ENCODE measurements around the gene GGT6.

The GGT6 gene

GRCh38 chr17:4522661-4523060 lies 37.7 kb downstream of the GGT6 start:
- no peak for DNase-seq (ENCODE audit: low spot score)

- no peak for DNase-seq (ENCODE audit: low spot score)
Observed at GRCh38 chr17:4520894-4521600, 39.3 kb downstream of the GGT6 start.

- DNase-seq (ENCODE audit: low spot score), result no peak
Observed at GRCh38 chr17:4520060-4520893, 40.1 kb downstream of the GGT6 start.

DNA sequence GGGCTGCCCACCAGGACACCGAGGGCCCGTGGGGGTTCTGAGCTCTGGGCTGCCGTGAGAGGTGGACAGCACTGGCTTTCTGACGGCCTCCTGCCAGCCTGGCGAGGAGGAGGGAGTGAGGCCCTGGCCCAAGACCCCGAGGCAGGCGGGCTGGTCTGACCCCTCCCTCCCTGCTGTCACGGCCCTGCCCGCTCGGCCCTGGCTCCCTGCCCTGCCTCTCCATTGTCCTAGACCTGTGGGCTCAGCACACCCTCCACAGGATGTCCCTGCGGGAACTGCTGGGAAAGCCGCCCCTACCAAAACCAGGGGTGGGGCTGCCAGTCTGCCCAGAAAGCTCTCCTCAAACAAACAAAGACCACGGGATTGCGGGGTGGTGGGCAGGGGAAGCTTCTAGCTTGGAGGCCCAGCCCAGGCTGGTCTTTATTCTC lies 41.0 kb downstream of the GGT6 start:
- DNase-seq (ENCODE audit: low spot score), result no peak

GRCh38 chr17:4518901-4519300 lies 41.5 kb downstream of the GGT6 start:
- no peak for DNase-seq (ENCODE audit: low spot score)

DNA sequence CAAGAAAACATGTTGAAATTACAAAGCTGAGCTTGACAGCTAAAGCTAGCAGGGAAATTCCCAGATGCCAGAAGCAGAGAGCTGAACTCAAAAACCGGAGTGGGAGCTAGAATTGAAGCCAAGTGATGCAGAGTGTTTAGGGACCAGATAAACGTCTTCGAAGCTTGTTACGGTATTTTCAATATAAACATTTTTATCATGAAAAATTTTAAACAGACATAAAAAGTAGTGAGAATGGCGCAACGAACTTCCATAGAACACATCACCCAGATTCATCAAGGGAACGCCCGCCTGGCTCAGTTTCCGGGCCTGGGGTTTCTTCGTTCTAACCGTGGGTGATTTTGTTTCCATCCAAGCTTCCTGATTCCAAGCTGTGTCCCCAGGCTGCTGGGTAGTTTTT lies 43.6 kb downstream of the GGT6 start:
- DNase-seq (ENCODE audit: low spot score), result no peak

DNA sequence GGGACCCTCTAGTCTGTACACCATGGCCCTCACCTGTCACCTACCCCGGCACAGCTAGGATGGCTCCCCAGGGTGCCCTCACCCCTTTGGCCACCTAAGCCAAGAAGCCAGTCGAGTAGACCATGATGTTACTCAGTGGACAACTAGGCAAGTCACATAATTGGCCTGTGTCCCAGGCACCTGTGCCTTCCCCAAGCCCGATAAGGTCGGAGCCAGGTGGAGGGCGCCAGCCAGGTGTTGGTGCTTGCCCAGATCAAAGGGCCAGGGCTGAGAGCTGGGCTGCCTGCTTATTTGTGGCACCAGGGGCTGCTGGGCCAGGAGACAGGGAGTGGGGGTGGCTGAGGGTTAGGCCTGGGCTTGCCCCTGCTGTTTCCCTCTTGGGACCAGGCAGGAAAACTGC lies 44.9 kb downstream of the GGT6 start:
- no peak for DNase-seq (ENCODE audit: low spot score)

DNA sequence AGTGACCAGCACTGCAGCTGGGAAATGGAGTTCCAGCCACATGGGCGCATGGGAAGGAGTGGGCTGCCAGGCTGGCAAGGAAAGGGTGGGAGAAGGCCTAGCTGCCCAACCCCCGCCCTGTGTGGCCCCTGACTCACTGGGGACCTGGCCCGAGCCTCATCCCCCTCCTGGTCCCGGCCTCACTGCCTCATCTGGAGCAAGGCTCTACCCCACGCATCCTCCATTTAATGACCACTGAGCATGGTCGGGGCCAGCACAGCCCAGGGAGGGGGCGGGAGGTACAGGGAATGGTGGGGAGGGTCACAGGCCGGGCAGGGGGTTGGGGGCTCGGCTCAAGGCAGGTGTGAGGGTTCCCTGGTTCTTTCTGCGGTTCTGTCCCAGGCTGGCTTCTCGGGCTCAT lies 45.6 kb downstream of the GGT6 start:
- no peak for DNase-seq (ENCODE audit: low spot score)

- no peak for DNase-seq (ENCODE audit: low spot score)
Observed at GRCh38 chr17:4514206-4514605, 46.2 kb downstream of the GGT6 start.

- no peak for DNase-seq (ENCODE audit: low spot score)
Observed at GRCh38 chr17:4513113-4514032, 47.0 kb downstream of the GGT6 start.

GRCh38 chr17:4512156-4513112 lies 47.9 kb downstream of the GGT6 start:
- no peak for DNase-seq (ENCODE audit: low spot score)

DNA sequence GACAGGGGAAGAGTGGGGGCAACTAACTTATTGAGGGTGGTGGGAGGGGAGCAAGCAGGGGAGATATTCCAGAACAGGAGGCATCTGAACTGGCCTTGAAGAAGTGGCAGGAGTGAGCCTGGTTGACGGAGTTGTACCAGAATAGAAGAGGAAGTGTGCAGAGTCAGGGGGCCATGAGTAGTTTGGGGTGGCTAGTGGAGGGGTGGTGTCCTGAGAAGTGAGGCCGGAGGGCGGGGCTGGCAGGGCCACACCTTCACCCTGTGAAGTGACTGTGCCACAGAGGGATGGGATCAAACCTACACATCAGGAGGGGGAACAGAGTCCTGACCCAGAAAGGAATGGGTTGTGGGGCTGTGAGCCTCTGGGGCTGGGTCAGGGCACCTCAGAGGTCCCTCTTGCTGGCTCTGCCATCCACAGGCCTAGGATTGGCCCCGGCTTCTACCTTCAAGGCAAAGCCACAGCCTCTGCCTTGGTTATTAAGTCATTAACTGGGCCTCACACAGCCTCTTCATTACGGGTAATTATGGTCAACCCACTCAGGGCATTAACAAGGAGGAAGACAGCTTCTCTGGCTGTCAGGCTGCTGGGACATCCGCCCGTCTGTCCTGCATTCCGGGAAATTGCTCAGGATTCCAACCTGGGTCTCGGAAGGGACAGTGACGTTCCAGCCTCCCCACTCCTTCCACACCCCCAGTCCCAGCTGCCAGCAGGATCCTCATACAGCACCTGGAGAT lies 49.0 kb downstream of the GGT6 start:
- no peak for DNase-seq (ENCODE audit: low spot score)

GRCh38 chr17:4510618-4510941 lies 49.8 kb downstream of the GGT6 start:
- DNase-seq (ENCODE audit: low spot score), result no peak

DNA sequence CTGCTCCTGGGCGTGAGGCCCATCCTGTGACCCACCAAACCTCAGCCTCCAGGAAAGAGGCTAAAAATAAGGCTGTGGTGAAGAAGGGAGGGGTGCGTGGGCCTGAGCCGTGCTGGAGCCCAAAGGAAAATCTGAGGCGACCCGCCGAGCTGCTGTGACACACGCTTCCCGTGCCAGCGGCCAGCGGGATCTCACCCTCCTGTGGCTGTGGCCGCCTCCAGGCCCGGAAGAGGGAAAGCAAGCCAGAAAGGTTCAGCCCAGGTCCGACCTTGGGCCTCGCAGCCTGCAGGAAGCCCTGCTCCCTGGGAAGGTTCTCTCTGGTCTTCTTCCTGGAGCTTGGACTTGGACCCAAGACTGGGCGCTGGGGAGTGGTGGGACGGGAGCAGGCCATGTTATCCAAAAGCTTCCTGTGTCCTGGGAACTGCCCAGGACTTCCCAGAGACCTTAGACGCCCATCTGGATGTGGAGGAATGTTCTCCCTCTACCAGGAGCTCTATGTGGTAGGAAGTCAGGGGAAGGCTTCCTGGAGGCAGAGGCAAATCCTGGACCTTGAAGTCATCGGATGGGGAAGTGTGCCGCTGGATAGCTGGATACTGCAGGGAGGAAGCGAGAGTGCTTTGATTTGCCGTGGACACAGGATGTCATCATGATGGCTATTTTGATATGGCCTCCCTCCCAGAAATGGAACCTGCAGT lies 50.3 kb downstream of the GGT6 start:
- DNase-seq (ENCODE audit: low spot score), result no peak

GRCh38 chr17:4509401-4509800 lies 51.0 kb downstream of the GGT6 start:
- no peak for DNase-seq (ENCODE audit: low spot score)

DNA sequence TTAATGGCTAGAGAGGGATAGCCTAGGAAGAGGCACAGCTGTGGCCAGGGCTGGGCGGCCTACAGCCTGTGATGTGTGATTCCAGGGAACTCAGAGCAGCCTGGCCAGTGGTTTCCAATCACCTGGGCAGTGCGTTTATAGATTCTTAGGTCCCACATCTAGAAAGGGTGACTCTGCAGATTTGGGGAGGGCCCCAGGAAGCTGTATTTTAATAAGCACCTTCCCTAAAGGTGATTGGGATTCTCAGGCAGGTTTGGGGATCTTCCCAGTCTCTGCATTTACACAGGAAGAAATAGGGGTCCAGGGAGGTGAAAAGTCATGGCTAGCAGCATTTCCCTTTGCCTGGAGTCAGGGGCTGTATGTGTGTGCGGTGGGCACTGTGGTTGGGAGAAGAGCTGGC lies 52.2 kb downstream of the GGT6 start:
- no peak for DNase-seq (ENCODE audit: low spot score)

DNA sequence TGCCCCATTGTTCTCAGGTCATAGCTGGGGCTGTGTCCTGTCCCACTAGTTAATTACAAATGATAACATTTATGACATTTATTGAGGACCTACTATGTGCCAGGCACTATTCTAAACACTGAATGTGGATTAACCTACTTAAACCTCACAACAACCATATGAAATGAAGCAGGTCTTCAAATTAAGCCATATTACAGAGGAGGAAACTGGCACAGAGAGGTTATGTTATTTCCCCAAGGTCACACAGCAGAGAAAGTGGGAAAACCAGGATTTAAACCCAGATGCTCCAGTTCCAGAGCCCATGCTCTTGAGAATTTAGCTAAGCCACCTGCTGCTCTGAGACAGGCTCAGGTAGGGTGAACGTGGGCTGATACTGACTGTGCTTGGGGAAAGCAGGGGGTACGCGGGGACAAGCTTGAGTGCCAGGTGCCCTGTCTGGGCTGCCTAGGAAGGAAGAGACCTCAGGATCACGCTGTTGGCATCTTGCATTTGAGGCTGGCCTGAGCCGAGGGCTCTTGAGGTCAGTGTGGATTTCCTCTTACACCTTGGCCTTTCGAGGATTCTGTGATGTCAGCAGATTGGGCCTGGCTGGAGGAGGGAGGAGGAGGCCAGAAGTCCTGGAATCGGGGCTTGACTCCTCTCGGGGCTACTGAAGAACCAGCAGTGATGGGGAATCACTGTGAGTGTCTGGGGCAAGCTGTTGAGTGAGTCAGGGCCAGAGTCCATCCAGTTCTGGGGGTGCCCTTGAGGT lies 52.8 kb downstream of the GGT6 start:
- DNase-seq (ENCODE audit: low spot score), result no peak
